SK-N-SH treated with all-trans-retinoic acid at 6 μM for 48 hours (cell line): ENCODE results near the gene CCDC8.

Source experiments
- ATAC-seq: fragments of 200-7000 bp; cut with Tn5 transposase; 3 replicates; pipeline ENCODE4 v1.9.1; 2020; ENCODE audit warnings: mild to moderate bottlenecking, moderate library complexity
- ARNTL ChIP-seq: fragments of 450-650 bp; formaldehyde crosslinking; IDR thresholded peaks from 2 replicates; pipeline ENCODE4 v1.5.0; 2020; ENCODE audit warnings: low read depth, mild to moderate bottlenecking, moderate library complexity, borderline replicate concordance
- CSDC2 ChIP-seq: fragments of 250-450 bp; sonication (Bioruptor Pico); IDR thresholded peaks from 2 replicates; pipeline ENCODE4 v1.5.0; 2020; ENCODE audit warnings: mild to moderate bottlenecking, moderate library complexity
- ESRRG ChIP-seq: fragments of 250-450 bp; sonication (Bioruptor Pico); IDR thresholded peaks from 2 replicates; pipeline ENCODE4 v1.6.1; 2021; ENCODE audit warnings: mild to moderate bottlenecking
- GLIS3 ChIP-seq: fragments of 250-450 bp; sonication (Bioruptor Pico); IDR thresholded peaks from 2 replicates; pipeline ENCODE4 v1.5.0; 2020; ENCODE audit warnings: mild to moderate bottlenecking, moderate library complexity
- OSR1 ChIP-seq: fragments of 250-450 bp; sonication (Bioruptor Pico); IDR thresholded peaks from 2 replicates; pipeline ENCODE4 v1.8.0; 2022; ENCODE audit warnings: moderate library complexity, mild to moderate bottlenecking, inconsistent platforms
- PPARA ChIP-seq: fragments of 250-450 bp; sonication (Bioruptor Pico); IDR thresholded peaks from 2 replicates; pipeline ENCODE4 v1.5.0; 2020; ENCODE audit warnings: mild to moderate bottlenecking, borderline replicate concordance
- RARB ChIP-seq: fragments of 250-450 bp; sonication (Bioruptor Pico); IDR thresholded peaks from 2 replicates; pipeline ENCODE4 v1.8.0; 2021; ENCODE audit warnings: mild to moderate bottlenecking, moderate library complexity
- SNAI2 ChIP-seq: fragments of 250-450 bp; sonication (Bioruptor Pico); IDR thresholded peaks from 2 replicates; pipeline ENCODE4 v1.5.0; 2020; ENCODE audit warnings: mild to moderate bottlenecking, moderate library complexity
- TOX ChIP-seq: fragments of 250-450 bp; sonication (Bioruptor Pico); IDR thresholded peaks from 2 replicates; pipeline ENCODE4 v1.8.0; 2021; ENCODE audit warnings: mild to moderate bottlenecking, moderate library complexity, borderline replicate concordance
- ZC3H10 ChIP-seq: fragments of 250-450 bp; sonication (Bioruptor Pico); IDR thresholded peaks from 2 replicates; pipeline ENCODE4 v1.5.1; 2021; ENCODE audit warnings: mild to moderate bottlenecking, moderate library complexity
- ZFP3 ChIP-seq: fragments of 250-450 bp; sonication (Bioruptor Pico); IDR thresholded peaks from 2 replicates; pipeline ENCODE4 v1.5.0; 2020; ENCODE audit warnings: mild to moderate bottlenecking, moderate library complexity
- ZFP30 ChIP-seq: fragments of 450-650 bp; formaldehyde crosslinking; IDR thresholded peaks from 2 replicates; pipeline ENCODE4 v1.5.0; 2022; ENCODE audit warnings: mild to moderate bottlenecking, moderate library complexity
- ZNF8 ChIP-seq: fragments of 450-650 bp; formaldehyde crosslinking; IDR thresholded peaks from 2 replicates; pipeline ENCODE4 v1.5.0; 2020; ENCODE audit warnings: mild to moderate bottlenecking, moderate library complexity
- TF ChIP-seq, protein P1 (sequence below): fragments of 250-450 bp; sonication (Bioruptor Pico); IDR thresholded peaks from 2 replicates; pipeline ENCODE4 v1.5.1; 2021; ENCODE audit warnings: mild to moderate bottlenecking, moderate library complexity
- TF ChIP-seq, protein P2 (sequence below): fragments of 250-450 bp; sonication (Bioruptor Pico); IDR thresholded peaks from 2 replicates; pipeline ENCODE4 v1.8.0; 2021; ENCODE audit warnings: low read depth, mild to moderate bottlenecking, moderate library complexity, borderline replicate concordance
- TF ChIP-seq, protein P3 (sequence below): fragments of 250-450 bp; sonication (Bioruptor Pico); IDR thresholded peaks from 2 replicates; pipeline ENCODE4 v1.5.1; 2020; ENCODE audit warnings: low read depth, mild to moderate bottlenecking, moderate library complexity
- TF ChIP-seq, protein P4 (sequence below): fragments of 250-450 bp; sonication (Bioruptor Pico); IDR thresholded peaks from 2 replicates; pipeline ENCODE4 v1.8.0; 2020; ENCODE audit warnings: mild to moderate bottlenecking, moderate library complexity, borderline replicate concordance

CCDC8 gene

GRCh38 chr19:46411925-46412649 lies 1.3 kb downstream of the CCDC8 start:
- TF ChIP-seq ZFP3 (no peak), RARB (CRISPR knock-in tag) (no peak), ARNTL (CRISPR knock-in tag) (no peak), ZC3H10 (CRISPR knock-in tag) (no peak)
- TF ChIP-seq, protein P1, sequence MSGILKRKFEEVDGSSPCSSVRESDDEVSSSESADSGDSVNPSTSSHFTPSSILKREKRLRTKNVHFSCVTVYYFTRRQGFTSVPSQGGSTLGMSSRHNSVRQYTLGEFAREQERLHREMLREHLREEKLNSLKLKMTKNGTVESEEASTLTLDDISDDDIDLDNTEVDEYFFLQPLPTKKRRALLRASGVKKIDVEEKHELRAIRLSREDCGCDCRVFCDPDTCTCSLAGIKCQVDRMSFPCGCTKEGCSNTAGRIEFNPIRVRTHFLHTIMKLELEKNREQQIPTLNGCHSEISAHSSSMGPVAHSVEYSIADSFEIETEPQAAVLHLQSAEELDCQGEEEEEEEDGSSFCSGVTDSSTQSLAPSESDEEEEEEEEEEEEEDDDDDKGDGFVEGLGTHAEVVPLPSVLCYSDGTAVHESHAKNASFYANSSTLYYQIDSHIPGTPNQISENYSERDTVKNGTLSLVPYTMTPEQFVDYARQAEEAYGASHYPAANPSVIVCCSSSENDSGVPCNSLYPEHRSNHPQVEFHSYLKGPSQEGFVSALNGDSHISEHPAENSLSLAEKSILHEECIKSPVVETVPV = no peak
- TF ChIP-seq, protein P2, sequence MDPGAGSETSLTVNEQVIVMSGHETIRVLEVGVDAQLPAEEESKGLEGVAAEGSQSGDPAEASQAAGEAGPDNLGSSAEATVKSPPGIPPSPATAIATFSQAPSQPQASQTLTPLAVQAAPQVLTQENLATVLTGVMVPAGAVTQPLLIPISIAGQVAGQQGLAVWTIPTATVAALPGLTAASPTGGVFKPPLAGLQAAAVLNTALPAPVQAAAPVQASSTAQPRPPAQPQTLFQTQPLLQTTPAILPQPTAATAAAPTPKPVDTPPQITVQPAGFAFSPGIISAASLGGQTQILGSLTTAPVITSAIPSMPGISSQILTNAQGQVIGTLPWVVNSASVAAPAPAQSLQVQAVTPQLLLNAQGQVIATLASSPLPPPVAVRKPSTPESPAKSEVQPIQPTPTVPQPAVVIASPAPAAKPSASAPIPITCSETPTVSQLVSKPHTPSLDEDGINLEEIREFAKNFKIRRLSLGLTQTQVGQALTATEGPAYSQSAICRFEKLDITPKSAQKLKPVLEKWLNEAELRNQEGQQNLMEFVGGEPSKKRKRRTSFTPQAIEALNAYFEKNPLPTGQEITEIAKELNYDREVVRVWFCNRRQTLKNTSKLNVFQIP (CRISPR knock-in tag) = no peak
- ATAC-seq = no peak

DNA sequence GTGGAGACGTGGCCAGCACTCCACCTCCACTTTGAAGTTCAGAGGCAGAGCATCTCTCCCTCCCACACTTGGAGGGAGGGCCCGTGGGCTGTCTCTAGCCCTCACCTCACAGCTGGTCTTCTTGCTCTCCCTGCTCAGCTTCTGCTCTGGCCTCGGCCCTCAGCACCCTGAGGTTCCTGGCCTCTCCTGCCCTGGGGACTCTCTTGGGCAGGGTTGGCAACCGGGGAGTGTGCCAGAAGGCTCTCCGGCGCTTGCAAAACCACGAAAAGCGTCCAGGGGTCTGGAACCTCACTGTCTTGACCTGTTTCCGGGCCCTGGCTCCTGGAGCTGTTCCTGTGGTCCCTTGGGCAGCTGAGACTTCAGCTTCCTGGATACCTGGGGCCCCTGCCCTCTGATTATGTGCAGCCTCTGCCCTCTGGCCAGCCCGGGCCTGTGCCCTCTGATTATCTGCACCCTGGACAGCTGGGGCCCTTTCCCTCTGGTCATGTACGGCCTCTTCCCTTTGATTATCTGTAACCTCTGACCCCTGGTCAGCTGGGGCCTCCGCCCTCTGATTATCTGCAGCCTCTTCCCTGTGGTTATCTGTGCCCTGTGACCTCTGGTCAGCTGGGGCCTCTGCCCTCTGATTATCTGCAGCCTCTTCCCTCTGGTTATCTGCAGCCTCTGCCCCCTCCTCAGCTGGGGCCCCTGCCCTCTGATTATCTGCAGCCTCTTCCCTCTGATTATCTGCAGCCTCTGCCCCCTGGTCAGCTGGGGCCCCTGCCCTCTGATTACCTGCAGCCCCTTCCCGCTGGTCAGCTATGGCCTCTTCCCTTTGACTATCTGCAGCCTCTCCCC lies 2.1 kb downstream of the CCDC8 start:
- ATAC-seq = no peak
- TF ChIP-seq ARNTL (CRISPR knock-in tag) = no peak
- no peak for TF ChIP-seq GLIS3
- no peak for TF ChIP-seq TOX (CRISPR knock-in tag)
- TF ChIP-seq ESRRG (CRISPR knock-in tag) = no peak
- TF ChIP-seq OSR1 (CRISPR knock-in tag) = no peak
- no peak for TF ChIP-seq SNAI2 (CRISPR knock-in tag)
- TF ChIP-seq, protein P3, sequence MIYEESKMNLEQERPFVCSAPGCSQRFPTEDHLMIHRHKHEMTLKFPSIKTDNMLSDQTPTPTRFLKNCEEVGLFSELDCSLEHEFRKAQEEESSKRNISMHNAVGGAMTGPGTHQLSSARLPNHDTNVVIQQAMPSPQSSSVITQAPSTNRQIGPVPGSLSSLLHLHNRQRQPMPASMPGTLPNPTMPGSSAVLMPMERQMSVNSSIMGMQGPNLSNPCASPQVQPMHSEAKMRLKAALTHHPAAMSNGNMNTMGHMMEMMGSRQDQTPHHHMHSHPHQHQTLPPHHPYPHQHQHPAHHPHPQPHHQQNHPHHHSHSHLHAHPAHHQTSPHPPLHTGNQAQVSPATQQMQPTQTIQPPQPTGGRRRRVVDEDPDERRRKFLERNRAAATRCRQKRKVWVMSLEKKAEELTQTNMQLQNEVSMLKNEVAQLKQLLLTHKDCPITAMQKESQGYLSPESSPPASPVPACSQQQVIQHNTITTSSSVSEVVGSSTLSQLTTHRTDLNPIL = no peak

GRCh38 chr19:46410205-46411087 lies 2.9 kb downstream of the CCDC8 start:
- TF ChIP-seq GLIS3 = no peak
- TF ChIP-seq ESRRG (CRISPR knock-in tag) = no peak
- no peak for TF ChIP-seq ZNF8
- TF ChIP-seq, protein P4, sequence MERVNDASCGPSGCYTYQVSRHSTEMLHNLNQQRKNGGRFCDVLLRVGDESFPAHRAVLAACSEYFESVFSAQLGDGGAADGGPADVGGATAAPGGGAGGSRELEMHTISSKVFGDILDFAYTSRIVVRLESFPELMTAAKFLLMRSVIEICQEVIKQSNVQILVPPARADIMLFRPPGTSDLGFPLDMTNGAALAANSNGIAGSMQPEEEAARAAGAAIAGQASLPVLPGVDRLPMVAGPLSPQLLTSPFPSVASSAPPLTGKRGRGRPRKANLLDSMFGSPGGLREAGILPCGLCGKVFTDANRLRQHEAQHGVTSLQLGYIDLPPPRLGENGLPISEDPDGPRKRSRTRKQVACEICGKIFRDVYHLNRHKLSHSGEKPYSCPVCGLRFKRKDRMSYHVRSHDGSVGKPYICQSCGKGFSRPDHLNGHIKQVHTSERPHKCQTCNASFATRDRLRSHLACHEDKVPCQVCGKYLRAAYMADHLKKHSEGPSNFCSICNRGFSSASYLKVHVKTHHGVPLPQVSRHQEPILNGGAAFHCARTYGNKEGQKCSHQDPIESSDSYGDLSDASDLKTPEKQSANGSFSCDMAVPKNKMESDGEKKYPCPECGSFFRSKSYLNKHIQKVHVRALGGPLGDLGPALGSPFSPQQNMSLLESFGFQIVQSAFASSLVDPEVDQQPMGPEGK (CRISPR knock-in tag) = no peak
- TF ChIP-seq PPARA (CRISPR knock-in tag) = no peak
- no peak for TF ChIP-seq CSDC2 (CRISPR knock-in tag)
- TF ChIP-seq, protein P1 = no peak
- no peak for ATAC-seq

DNA sequence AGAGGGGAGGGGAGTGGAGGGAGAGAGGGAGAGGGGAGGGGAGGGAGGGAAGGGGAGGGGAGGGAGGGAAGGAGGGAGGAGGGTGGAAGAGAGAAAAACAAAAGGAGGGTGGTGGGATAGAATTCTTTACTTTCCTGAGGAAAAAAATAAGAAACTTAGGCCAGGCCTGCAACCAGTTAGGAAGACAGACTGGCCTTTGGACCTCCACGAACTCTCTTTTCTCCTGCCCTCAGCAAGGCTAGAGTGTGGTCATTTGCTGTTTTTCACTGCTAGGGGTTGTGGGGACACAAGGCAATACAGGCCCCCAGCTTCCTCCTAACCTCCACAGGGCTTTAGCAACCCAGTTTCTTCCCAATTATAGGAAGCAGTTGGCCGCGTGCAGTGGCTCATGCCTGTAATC lies 4.2 kb downstream of the CCDC8 start:
- no peak for ATAC-seq
- TF ChIP-seq ZFP30 (CRISPR knock-in tag) (no peak), ZC3H10 (CRISPR knock-in tag) (no peak), RARB (CRISPR knock-in tag) (no peak), TOX (CRISPR knock-in tag) (no peak), ZFP3 (no peak), ARNTL (CRISPR knock-in tag) (no peak)
